WTC11 (cell line): ENCODE measurements around the gene ADIPOQ.

Experiments used
- FOXP1 ChIP-seq: sonication (generic); formaldehyde crosslinking; IDR thresholded peaks from 2 replicates; pipeline ENCODE4 v1.8.0; 2022; ENCODE audit warnings: missing genetic modification reagents, mild to moderate bottlenecking, moderate library complexity, borderline replicate concordance
- FOXP4 ChIP-seq: sonication (generic); formaldehyde crosslinking; IDR thresholded peaks from 2 replicates; pipeline ENCODE4 v1.8.0; 2022; ENCODE audit warnings: mild to moderate bottlenecking, missing genetic modification reagents
- NR2C2 ChIP-seq: sonication (generic); formaldehyde crosslinking; IDR thresholded peaks from 2 replicates; pipeline ENCODE4 v1.8.0; 2022; ENCODE audit warnings: mild to moderate bottlenecking, missing genetic modification reagents
- SMAD3 ChIP-seq: sonication (generic); formaldehyde crosslinking; IDR thresholded peaks from 2 replicates; pipeline ENCODE4 v1.8.0; 2022; ENCODE audit warnings: missing genetic modification reagents, mild to moderate bottlenecking, borderline replicate concordance

- no peak for TF ChIP-seq FOXP1
- TF ChIP-seq FOXP4 (CRISPR knock-in tag) = no peak
- TF ChIP-seq SMAD3 (CRISPR knock-in tag) = no peak
- TF ChIP-seq NR2C2 = no peak
Observed at GRCh38 chr3:186901135-186901734, 58.7 kb downstream of the ADIPOQ start.
